ENCODE data around the gene TEX26.

DNA sequence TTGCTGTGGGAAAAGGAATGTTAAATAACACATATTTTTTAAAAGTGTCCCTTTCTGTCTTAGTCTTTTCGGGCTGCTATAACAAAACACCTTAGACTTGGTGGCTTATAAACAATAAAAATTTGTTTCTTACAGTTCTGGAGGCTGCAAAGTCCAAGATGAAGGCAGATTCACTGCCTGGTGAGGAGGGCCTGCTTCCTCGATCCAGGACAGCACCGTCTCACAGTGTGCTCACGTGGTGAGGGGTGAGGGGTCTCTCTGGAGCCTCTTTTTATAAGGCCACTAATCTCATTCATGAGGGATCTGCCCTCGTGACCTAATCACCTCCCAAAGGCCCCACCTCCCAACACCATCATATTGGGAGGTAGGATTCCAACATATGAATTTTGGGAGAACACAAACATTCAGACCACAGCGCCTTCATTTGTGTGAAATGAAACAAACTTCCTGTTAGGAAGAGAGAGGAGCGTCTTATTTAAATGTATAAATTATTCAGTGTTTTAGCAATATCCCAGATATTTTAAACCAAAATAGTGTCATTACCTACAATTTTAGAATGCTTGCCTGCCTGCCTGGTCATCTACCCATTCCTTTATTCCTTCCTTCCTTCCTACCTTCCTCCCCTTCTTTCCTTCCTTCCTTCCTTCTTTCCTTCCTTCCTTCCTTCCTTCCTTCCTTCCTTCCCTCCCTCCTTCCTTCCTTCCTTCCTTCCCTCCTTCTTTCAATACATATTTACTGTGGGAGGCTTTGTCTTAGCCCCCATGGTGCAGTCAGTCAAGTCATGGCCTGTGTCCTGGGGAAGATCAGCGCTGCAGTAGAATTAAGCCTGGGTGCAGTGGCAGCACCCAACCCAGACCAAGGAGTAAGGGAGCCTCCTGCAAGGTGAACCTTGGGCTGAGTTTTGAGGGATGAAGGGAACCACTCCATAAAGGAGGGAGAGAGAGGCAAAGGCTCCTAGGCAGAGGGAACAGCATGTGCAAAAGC, 84.2 kb downstream of the TEX26 start:
- TF ChIP-seq, protein P1, sequence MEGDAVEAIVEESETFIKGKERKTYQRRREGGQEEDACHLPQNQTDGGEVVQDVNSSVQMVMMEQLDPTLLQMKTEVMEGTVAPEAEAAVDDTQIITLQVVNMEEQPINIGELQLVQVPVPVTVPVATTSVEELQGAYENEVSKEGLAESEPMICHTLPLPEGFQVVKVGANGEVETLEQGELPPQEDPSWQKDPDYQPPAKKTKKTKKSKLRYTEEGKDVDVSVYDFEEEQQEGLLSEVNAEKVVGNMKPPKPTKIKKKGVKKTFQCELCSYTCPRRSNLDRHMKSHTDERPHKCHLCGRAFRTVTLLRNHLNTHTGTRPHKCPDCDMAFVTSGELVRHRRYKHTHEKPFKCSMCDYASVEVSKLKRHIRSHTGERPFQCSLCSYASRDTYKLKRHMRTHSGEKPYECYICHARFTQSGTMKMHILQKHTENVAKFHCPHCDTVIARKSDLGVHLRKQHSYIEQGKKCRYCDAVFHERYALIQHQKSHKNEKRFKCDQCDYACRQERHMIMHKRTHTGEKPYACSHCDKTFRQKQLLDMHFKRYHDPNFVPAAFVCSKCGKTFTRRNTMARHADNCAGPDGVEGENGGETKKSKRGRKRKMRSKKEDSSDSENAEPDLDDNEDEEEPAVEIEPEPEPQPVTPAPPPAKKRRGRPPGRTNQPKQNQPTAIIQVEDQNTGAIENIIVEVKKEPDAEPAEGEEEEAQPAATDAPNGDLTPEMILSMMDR (IDR thresholded peaks at IDR 0.05; ENCODE audit: low read length): no peak
- no peak for TF ChIP-seq EZH2phosphoT487 (IDR thresholded peaks at IDR 0.05; ENCODE audit: low read length)

All from MM.1S (cell line).